KBM-7 (cell line): Measurements from ENCODE around the gene TECRL.

Experiments used
- DNase-seq: peaks from one replicate; pipeline ENCODE4 v3.0.0-alpha.2; 2015
- in situ Hi-C: fragments of 300-500 bp; cut with MboI; formaldehyde crosslinking; loops from 2 replicates; pipeline ENCODE4 v1.14.3; 2020; ENCODE audit warnings: low sequenced_read_pairs, low pct_unique_long_range_greater_than_20kb, mixed read lengths

The TECRL gene, protein sequence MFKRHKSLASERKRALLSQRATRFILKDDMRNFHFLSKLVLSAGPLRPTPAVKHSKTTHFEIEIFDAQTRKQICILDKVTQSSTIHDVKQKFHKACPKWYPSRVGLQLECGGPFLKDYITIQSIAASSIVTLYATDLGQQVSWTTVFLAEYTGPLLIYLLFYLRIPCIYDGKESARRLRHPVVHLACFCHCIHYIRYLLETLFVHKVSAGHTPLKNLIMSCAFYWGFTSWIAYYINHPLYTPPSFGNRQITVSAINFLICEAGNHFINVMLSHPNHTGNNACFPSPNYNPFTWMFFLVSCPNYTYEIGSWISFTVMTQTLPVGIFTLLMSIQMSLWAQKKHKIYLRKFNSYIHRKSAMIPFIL

GRCh38 chr4:64409300-64409699 lies at the start of gene TECRL:
Gene TECRL, minus strand, starts transcription at chr4:64409450. Its CDS starts 99 bp downstream, at chr4:64409351.
- in situ Hi-C loops: no loop called here
- DNase-seq: no peak

GRCh38 chr4:64432674-64433073 lies 23.4 kb upstream of the TECRL start:
- in situ Hi-C loops: no loop called here
- DNase-seq: no peak

- in situ Hi-C loops: no loop called here
- DNase-seq: no peak
These were observed 21.7 kb upstream of the TECRL start for GRCh38 chr4:64430933-64431332.

DNA sequence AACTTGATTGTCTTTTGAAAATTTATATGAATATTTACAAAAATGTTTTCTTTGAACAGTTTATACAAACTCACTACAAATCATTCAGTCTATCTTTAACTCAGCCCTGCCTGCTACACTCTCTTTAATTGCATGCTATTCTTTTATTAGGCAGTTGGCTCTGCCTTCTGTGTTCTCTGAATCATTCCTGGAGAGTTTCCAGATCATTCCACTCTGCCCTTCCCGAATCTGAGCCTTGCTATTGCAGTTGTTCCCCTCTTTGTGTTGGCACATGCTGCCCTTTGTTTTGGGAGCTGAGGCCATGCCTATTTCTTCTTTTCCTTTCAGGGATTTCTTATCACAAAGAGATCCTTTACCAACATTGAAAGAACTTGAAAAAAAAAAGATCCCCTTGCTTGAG lies 8.7 kb upstream of the TECRL start:
- DNase-seq: no peak
- in situ Hi-C loops: no loop called here

GRCh38 chr4:64407000-64407399 lies 2.2 kb downstream of the TECRL start:
- no peak for DNase-seq
- in situ Hi-C loops: no loop called here

- in situ Hi-C loops: no loop called here
These were observed 3.5 kb downstream of the TECRL start for GRCh38 chr4:64405761-64406160.

DNA sequence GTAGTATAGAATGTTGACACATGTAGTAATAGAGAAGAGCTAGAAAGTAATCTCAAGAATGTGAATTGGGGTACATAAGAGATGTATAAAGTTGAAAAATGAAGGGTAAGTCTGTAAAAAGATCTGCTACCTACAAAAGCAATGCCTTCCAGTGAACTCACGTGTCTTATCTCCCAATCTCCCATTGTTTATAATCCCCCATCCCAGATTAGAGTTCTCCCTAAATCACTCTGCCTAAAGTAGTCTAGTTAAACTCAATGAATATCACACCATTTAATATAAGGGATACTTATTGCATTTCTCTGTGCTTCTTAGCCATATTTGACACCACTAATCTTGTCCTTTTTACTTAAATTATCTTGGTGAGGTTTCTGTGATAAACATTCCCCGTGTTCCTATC lies 6.6 kb downstream of the TECRL start:
- in situ Hi-C loops: no loop called here
- no peak for DNase-seq

More at GRCh38 chr4:64405761-64406160, 3.5 kb downstream of the TECRL start:
- no peak for DNase-seq

DNA sequence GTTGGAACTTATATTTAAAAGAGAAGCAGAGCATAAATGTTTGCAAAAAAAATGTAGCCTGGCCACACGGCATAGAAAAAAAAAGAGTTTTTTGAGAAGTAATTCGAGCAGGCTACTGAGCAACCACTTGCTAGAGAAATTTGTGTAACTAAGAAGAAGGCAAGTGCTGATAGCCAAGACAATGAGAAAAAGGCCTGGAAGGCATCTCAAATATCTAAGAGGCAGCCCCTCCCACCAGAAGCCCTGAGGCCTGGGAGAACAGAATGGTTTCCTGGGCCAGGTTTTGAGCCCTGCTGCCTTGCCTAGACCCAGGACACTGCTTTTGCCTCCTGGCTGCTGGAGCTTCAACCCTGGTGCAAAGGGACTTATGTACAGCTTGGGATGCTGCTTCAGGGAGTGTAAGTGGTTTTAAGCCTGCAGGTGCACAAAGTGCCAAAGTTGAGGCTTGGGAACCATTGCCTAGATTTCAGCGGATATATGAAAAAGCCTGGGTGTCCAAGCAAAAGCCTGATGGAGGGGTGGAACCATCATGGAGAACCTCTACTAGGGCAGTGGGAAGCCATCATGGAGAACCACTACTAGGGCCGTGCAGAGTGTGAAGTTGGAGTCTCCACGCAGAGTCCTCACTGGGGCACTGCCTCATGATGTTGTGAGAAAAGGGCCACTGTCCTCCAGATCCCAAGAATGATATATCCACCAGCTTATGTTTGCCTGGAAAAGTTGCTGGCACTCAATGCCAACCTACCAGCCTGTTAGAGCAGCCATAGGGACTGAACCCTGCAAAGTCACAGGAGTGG lies 9.7 kb downstream of the TECRL start:
- no peak for DNase-seq
- in situ Hi-C loops: no loop called here

GRCh38 chr4:64394469-64394868 lies 14.8 kb downstream of the TECRL start:
- in situ Hi-C loops: no loop called here

DNA sequence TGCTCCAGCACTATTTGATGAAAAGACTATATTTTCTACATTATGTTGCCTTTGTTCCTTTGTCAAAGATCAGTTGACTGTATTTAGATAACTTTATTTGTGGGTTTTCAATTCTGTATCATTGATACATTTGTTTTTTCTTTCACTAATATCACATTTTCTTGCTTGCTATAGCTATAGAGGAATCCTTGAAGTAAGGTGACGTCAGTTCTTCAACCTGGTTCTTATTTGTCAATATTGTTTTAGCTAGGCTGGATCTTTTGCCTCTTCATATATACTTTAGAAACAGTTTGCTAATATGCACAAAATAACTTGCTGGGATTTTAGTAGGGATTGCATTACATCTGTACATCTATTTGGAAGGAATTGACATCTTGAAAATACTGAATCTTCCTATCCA lies 21.0 kb downstream of the TECRL start:
- no peak for DNase-seq
- in situ Hi-C loops: no loop called here

More at GRCh38 chr4:64394469-64394868, 14.8 kb downstream of the TECRL start:
- no peak for DNase-seq

DNA sequence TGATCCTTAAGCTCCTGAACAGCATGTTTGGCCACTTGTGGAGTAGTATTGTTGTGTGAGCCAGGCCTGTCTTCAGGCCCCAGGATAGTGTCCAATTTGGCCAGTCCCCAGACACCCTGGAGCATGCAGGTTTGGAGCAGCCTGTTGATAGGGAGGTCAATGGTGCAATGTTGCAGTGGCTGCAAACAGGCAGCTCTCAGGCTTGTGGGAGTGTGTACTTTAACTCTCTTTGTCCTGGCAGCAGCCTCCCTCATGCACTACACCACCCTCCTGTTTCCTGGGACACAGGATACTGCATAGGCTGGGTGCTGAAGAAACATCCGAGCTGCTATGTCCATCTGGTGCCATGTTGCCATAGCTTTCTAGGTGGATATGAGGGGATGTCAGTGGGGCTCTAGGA lies 24.0 kb downstream of the TECRL start:
- in situ Hi-C loops: no loop called here

GRCh38 chr4:64384237-64385203 lies 24.7 kb downstream of the TECRL start:
- DNase-seq: no peak
- in situ Hi-C loops: no loop called here

More for the DNA sequence above, 24.0 kb downstream of the TECRL start:
- no peak for DNase-seq

- in situ Hi-C loops: no loop called here
- no peak for DNase-seq
These were observed 40.5 kb downstream of the TECRL start for GRCh38 chr4:64368741-64369140.

DNA sequence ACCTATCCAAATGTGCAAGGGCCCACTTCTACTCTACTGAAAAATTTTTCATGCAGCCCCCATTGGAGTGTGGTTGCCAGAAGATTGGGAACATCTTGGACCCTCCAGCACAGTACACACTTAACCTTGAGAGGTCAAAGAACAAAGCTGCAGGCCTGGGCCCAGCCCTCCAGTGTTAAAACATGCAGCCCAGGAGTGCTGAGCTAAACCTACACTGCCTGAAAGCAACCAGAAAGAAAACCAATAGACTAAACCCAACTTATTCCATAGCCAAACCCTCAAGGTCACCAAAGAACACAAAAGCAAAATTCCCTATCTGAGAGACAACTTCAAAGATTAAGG lies 47.9 kb downstream of the TECRL start:
- in situ Hi-C loops: no loop called here

GRCh38 chr4:64360664-64361398 lies 48.4 kb downstream of the TECRL start:
- no peak for DNase-seq
- in situ Hi-C loops: no loop called here

More for the DNA sequence above, 47.9 kb downstream of the TECRL start:
- DNase-seq: no peak

DNA sequence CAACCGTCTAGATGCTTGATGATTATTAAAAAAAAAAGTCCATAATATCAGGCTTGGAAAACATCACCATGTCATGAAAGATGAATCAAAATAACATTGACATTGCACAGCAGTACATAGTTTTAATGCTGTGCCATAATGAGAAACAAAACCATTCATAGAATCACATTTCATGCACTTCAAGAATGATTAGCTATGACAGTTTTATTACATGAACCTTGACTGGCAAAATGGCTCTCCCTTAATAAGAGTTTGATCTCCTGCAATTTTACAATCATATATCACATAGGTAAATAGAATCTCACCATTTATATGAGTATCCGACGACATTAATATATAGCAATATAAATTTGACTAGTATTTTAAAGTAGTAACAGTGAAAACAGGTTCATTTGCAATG lies 49.8 kb downstream of the TECRL start:
- in situ Hi-C loops: no loop called here
- no peak for DNase-seq

DNA sequence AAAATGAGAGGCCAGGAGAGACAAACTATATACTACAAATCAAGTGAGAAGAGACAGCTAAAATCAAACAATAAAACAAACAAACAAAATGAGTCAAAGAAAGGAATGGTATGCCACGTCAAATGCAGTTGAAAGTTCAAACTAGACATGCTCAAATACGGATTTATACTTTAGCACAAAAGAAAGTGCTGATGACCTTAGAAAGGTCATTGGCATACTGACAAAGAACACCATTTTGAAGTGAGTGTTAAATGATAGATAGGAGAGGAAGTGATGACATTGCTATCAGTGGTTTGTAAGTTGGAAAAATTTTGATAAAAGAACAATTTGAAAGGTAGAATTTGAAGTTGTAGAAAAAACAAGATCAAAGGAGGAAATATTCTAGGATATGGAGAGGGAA lies 55.3 kb downstream of the TECRL start:
- in situ Hi-C loops: no loop called here
- DNase-seq: no peak

DNA sequence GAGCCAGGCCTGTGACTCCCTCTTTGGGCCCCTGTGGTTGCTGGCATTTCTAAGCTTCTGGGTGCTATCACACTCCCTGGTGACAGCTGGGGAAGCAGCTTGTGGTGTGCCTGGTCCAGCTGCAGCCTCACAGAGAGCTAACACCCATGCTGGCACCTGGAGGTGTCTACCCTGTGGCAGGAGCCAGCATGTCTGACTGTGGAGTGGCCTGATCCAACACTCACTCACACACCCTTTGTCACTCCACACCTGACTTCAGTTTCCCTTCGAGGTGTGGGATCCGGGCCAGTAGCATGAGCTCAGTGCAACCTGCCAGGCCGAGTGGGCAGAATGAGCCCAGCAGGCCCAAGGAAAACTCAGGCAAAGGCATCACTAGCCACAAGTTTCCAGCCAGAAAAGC lies 67.5 kb downstream of the TECRL start:
- in situ Hi-C loops: no loop called here

More for the DNA sequence above, 67.5 kb downstream of the TECRL start:
- no peak for DNase-seq
